GM12878 (cell line): ENCODE measurements around the gene KRT79. TPM values are rescaled to one million over a fixed set of nuclear protein-coding genes. Genes with fewer than 3 reads are reported as not detected.

Source experiments
- ATAC-seq: fragments of 200-7000 bp; cut with Tn5 transposase; 3 replicates; pipeline ENCODE4 v1.9.1; 2020; ENCODE audit warnings: mild to moderate bottlenecking, moderate library complexity
- BruUV-seq: library from RNA; stranded (reverse); fragments of 400-500 nt; replicated peaks from 2 replicates; lab custom pipeline; 2021; lab: Mats Ljungman, UMichigan
- CTCF ChIA-PET: fragments of 300-600 bp; sonication (Branson Sonifier 250); formaldehyde crosslinking; extraction: SDS; loops from one replicate; lab custom pipeline; 2021; ENCODE audit warnings: inconsistent platforms; lab: Yijun Ruan, JAX
- POLR2A ChIA-PET: fragments of 350-600 bp; formaldehyde crosslinking; extraction: SDS; loops from one replicate; lab custom pipeline; 2021; ENCODE audit warnings: inconsistent platforms; lab: Charles Lee
- RAD21 ChIA-PET: fragments of 300-600 bp; sonication (Branson Sonifier 250); formaldehyde crosslinking; loops from one replicate; lab custom pipeline; 2023; ENCODE audit warnings: antibody characterized with exemption; ENCODE audit not compliant: unreplicated experiment; lab: Charles Lee
- SMC1A ChIA-PET: fragments of 300-600 bp; sonication (Branson Sonifier 250); formaldehyde crosslinking; loops from one replicate; lab custom pipeline; 2023; ENCODE audit not compliant: unreplicated experiment, uncharacterized antibody; lab: Charles Lee
- DNase-seq: peaks from one replicate; pipeline ENCODE4 v3.0.0-alpha.2; 2011; ENCODE audit warnings: low read depth, low spot score
- FAIRE-seq: peaks from 3 replicates; lab custom pipeline; 2011; peaks lifted over from hg19 to GRCh38; lab: Jason Lieb, UNC
- H2AFZ ChIP-seq: 2 replicates; pipeline ENCODE4 v1.6.0; 2011; ENCODE audit warnings: low read depth, low read length, control low read depth; ENCODE audit not compliant: control insufficient read depth
- H3K27ac ChIP-seq: 2 replicates; pipeline ENCODE4 v1.5.1; 2011; ENCODE audit warnings: control low read depth; ENCODE audit not compliant: control insufficient read depth, insufficient read depth
- H3K27me3 ChIP-seq, 2 experiments: replicated peaks in 1 of 2; 2 replicates each; pipeline versions ENCODE4 v1.6.0 to v1.6.1; 2011; ENCODE audit warnings: low read length in 1 of 2; ENCODE audit not compliant: control insufficient read depth in 2 of 2, insufficient read depth in 2 of 2
- H3K36me3 ChIP-seq, 2 experiments: 2 replicates each; pipeline ENCODE4 v1.5.1; 2011; ENCODE audit warnings: low read length in 1 of 2; ENCODE audit not compliant: control insufficient read depth in 2 of 2, insufficient read depth in 2 of 2
- H3K4me1 ChIP-seq: 2 replicates; pipeline ENCODE4 v1.6.1; 2011; ENCODE audit warnings: mild to moderate bottlenecking, low read length, moderate library complexity, mixed read lengths; ENCODE audit not compliant: control insufficient read depth, insufficient read depth
- H3K4me2 ChIP-seq: 2 replicates; pipeline ENCODE4 v1.6.0; 2011; ENCODE audit warnings: control low read depth; ENCODE audit not compliant: control insufficient read depth, insufficient read depth
- H3K4me3 ChIP-seq: fragments of 200-600 bp; sonication (generic); 2 replicates; pipeline ENCODE4 v1.5.1; 2016
- H3K79me2 ChIP-seq: 2 replicates; pipeline ENCODE4 v1.6.0; 2011; ENCODE audit warnings: low read length; ENCODE audit not compliant: control insufficient read depth, insufficient read depth
- H3K9ac ChIP-seq: 2 replicates; pipeline ENCODE4 v1.8.0; 2011; ENCODE audit warnings: low read length, control low read depth, mixed read lengths; ENCODE audit not compliant: control insufficient read depth, insufficient read depth
- H3K9me3 ChIP-seq: replicated peaks from 3 replicates; pipeline ENCODE4 v1.5.1; 2011; ENCODE audit warnings: mild to moderate bottlenecking, low read length; ENCODE audit not compliant: control insufficient read depth, insufficient read depth
- H4K20me1 ChIP-seq: 2 replicates; pipeline ENCODE4 v1.6.0; 2011; ENCODE audit not compliant: control insufficient read depth, insufficient read depth
- CBX5 ChIP-seq: sonication (generic); IDR thresholded peaks from 2 replicates; pipeline ENCODE4 v1.6.1; 2016; ENCODE audit warnings: low read depth, moderate library complexity, mild to moderate bottlenecking, inconsistent platforms
- DPF2 ChIP-seq: fragments of 450-650 bp; IDR thresholded peaks from 2 replicates; pipeline ENCODE4 v1.6.1; 2017; ENCODE audit warnings: mild to moderate bottlenecking
- ESRRA ChIP-seq: IDR thresholded peaks from 2 replicates; pipeline ENCODE4 v1.6.1; 2012; ENCODE audit warnings: mild to moderate bottlenecking, low read length, improper control_type of control experiment
- GATAD2B ChIP-seq: fragments of 450-650 bp; conservative IDR thresholded peaks from 2 replicates; pipeline ENCODE4 v1.6.1; 2017; ENCODE audit warnings: low read depth, mild to moderate bottlenecking, moderate library complexity
- IRF3 ChIP-seq: fragments of 450-650 bp; IDR thresholded peaks from 2 replicates; pipeline ENCODE4 v1.6.1; 2014; ENCODE audit warnings: mild to moderate bottlenecking
- JUND ChIP-seq: IDR thresholded peaks from 2 replicates; pipeline ENCODE4 v1.6.1; 2012; ENCODE audit warnings: low read depth, mild to moderate bottlenecking, low read length, improper control_type of control experiment, moderate library complexity
- LARP7 ChIP-seq: fragments of 450-650 bp; IDR thresholded peaks from 2 replicates; pipeline ENCODE4 v1.6.1; 2017; ENCODE audit warnings: mild to moderate bottlenecking
- MLLT1 ChIP-seq: fragments of 450-650 bp; IDR thresholded peaks from 2 replicates; pipeline ENCODE4 v1.6.1; 2016; ENCODE audit warnings: mild to moderate bottlenecking
- MTA3 ChIP-seq: IDR thresholded peaks from 2 replicates; pipeline ENCODE4 v1.6.1; 2012; ENCODE audit warnings: low read length, inconsistent platforms, borderline replicate concordance
- MXI1 ChIP-seq: fragments of 150-350 bp; IDR thresholded peaks from 2 replicates; pipeline ENCODE4 v1.6.1; 2011; ENCODE audit warnings: low read depth, mild to moderate bottlenecking, inconsistent platforms, low read length, improper control_type of control experiment
- PML ChIP-seq: IDR thresholded peaks from 2 replicates; pipeline ENCODE4 v1.6.1; 2012; ENCODE audit warnings: low read length, inconsistent platforms
- RELA ChIP-seq: fragments of 450-650 bp; IDR thresholded peaks from 2 replicates; pipeline ENCODE4 v1.8.0; 2014; ENCODE audit warnings: borderline replicate concordance; ENCODE audit not compliant: partially characterized antibody
- SKIL ChIP-seq: fragments of 450-650 bp; IDR thresholded peaks from 2 replicates; pipeline ENCODE4 v1.6.1; 2017; ENCODE audit warnings: mild to moderate bottlenecking, low read depth, inconsistent platforms; ENCODE audit not compliant: poor library complexity, severe bottlenecking
- WRNIP1 ChIP-seq: IDR thresholded peaks from 2 replicates; pipeline ENCODE4 v1.6.1; 2011; ENCODE audit warnings: low read depth, low read length, improper control_type of control experiment, borderline replicate concordance
- ZBED1 ChIP-seq: IDR thresholded peaks from 2 replicates; pipeline ENCODE4 v1.6.1; 2016; ENCODE audit warnings: borderline replicate concordance
- ZBTB4 ChIP-seq: fragments of 450-650 bp; formaldehyde crosslinking; IDR thresholded peaks from 2 replicates; pipeline ENCODE4 v1.4.0; 2022; ENCODE audit warnings: mild to moderate bottlenecking, moderate library complexity
- ZNF622 ChIP-seq: fragments of 450-650 bp; IDR thresholded peaks from 2 replicates; pipeline ENCODE4 v1.6.1; 2017; ENCODE audit warnings: mild to moderate bottlenecking, inconsistent platforms
- WGBS: methylation state at CpG from one replicate; pipeline ENCODE4 v1.1.6; 2016; ENCODE audit warnings: low lambda C conversion rate; ENCODE audit not compliant: insufficient replicate concordance, insufficient coverage; ENCODE audit errors: missing lambda C conversion rate; 5-methylcytosine and 5-hydroxymethylcytosine counted together
- in situ Hi-C: fragments of 300-500 bp; cut with MboI; formaldehyde crosslinking; loops from 9 replicates; pipeline ENCODE4 v1.14.3; 2018; ENCODE audit warnings: mixed read lengths
- intact Hi-C: fragments of 100-400 bp; cut with micrococcal nuclease; formaldehyde crosslinking; loops from one replicate; pipeline ENCODE4 v1.14.2; 2022; ENCODE audit not compliant: unreplicated experiment
- polyA plus RNA-seq, 11 experiments: library from polyadenylated mRNA; depleted of rRNA in 4 of 11; unstranded in 6 of 11; stranded (reverse) in 5 of 11; fragments of >200 nt; fragmentation: Nextera tagmentation in 4 of 11; fragmentation: Illumina TruSeq in 1 of 11; extraction: Ambion mirVana in 4 of 11; extraction: Trizol in 1 of 11; gene quantifications; 1 replicate in 1 of 11; 2 replicates in 10 of 11; pipeline versions ENCODE4 v1.2.1 to v1.2.3, GENCODE V29; 2011 to 2016; ENCODE audit warnings: inconsistent platforms in 2 of 11, missing spikeins in 2 of 11, low read depth in 1 of 11
- total RNA-seq, 4 experiments: library from RNA; depleted of rRNA in 3 of 4; stranded (reverse); fragments of >200 nt in 3 of 4; fragmentation: Illumina TruSeq in 1 of 4; extraction: Trizol in 1 of 4; gene quantifications; 2 replicates each; pipeline versions ENCODE4 v1.2.1 to v1.2.3, GENCODE V29; 2013 to 2021

Gene KRT79
- total and polyA plus RNA-seq, 10 of the 15 experiments (the other 5 are each of a cell fraction or from before 2014, with no cell fraction given): 0.03 to 0.09 (median 0.07) TPM; not detected in 7

GRCh38 chr12:52815161-52815560, 18.9 kb downstream of the KRT79 start:
- Histone ChIP-seq H3K4me3 (no peak overlapping the region), H3K9ac (no peak overlapping the region), H3K27me3 (peaks cover 0 to 4% of the 10 kb centered on the region in 2 experiments; a peak in 1 of 4 replicates), H3K79me2 (no peaks in the 10 kb centered on the region), H3K36me3 (no peaks in the 10 kb centered on the region), H3K9me3 (no peaks in the 10 kb centered on the region), H3K4me2 (no peak overlapping the region), H3K4me1 (no peaks in the 10 kb centered on the region), H3K27ac (no peak overlapping the region), H4K20me1 (no peaks in the 10 kb centered on the region; the same call in 1 of the 2 replicates), H2AFZ (no peak overlapping the region)
- no TSS peak for BruUV-seq
- ATAC-seq (no peak), FAIRE-seq (no peak), DNase-seq (no peak)
- WGBS: 22% methylated on average over 4 of the region's 4 CpGs
- in situ Hi-C loops: no loop called here
- SMC1A ChIA-PET: no interaction called here
- intact Hi-C loops: no loop called here
- POLR2A ChIA-PET: no interaction called here
- TF ChIP-seq MLLT1: no peak
- no peak for TF ChIP-seq GATAD2B
- no peak for TF ChIP-seq ZNF622
- no peak for TF ChIP-seq IRF3
- no peak for TF ChIP-seq SKIL
- no peak for TF ChIP-seq JUND
- no peak for TF ChIP-seq RELA
- no peak for TF ChIP-seq WRNIP1
- no peak for TF ChIP-seq MXI1
- no peak for TF ChIP-seq DPF2
- TF ChIP-seq CBX5: no peak
- TF ChIP-seq PML: no peak
- TF ChIP-seq ZBTB4 (CRISPR knock-in tag): no peak
- TF ChIP-seq ZBED1: no peak
- no peak for TF ChIP-seq MTA3
- TF ChIP-seq LARP7: no peak
- TF ChIP-seq ESRRA: no peak
- CTCF ChIA-PET: no interaction called here
- RAD21 ChIA-PET: no interaction called here
